DMS153 treated with DMSO at 0.1 percent for 48 hours (cell line): ENCODE results near the gene SMIM7.

Experiments used
- DNase-seq: peaks from one replicate; lab custom pipeline; 2025; ENCODE audit not compliant: unreplicated experiment; lab: John Stamatoyannopoulos, UW

SMIM7 gene

DNA sequence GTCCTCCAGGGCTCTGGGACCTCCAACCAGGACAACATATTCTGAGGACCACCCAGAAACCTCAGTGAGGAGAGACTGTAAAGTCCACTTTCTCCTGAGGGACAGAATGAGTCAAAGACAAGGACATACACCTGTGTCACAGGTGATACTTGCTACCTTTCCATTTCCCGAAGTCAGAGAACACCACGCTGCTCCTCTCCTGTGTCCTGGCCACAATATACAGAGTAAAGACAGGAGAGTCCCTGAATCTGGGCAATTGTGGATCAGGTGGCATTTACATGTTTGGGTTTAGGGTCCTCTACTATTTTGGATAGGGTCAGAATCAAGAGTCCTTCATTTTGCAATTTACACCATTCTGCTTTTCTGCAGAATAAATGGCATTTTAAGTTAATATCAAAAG lies 36.9 kb downstream of the SMIM7 start:
- DNase-seq: no peak

GRCh38 chr19:16621165-16621800 lies 38.7 kb downstream of the SMIM7 start:
- no peak for DNase-seq

GRCh38 chr19:16620584-16620983 lies 39.4 kb downstream of the SMIM7 start:
- no peak for DNase-seq

- no peak for DNase-seq
Observed at GRCh38 chr19:16620018-16620417, 39.9 kb downstream of the SMIM7 start.

DNA sequence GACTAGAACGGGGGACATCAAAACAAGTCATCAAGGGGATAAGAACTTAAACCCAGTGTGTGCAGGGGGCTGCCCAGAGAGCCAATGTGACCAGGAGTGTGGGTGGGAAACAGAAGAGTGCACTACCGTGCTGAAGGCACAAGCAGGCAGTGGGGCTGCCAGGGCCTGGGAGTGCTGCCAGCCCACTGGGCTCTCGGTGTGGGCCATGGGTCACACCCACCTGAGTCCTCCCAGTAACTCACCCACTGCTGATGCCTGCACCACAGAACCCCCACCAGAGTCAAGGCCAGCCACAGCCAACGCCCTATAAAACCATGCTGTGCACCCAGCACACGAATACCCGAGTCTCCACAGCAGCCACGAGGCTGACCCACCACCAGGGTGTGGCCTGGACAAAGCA lies 40.5 kb downstream of the SMIM7 start:
- no peak for DNase-seq

DNA sequence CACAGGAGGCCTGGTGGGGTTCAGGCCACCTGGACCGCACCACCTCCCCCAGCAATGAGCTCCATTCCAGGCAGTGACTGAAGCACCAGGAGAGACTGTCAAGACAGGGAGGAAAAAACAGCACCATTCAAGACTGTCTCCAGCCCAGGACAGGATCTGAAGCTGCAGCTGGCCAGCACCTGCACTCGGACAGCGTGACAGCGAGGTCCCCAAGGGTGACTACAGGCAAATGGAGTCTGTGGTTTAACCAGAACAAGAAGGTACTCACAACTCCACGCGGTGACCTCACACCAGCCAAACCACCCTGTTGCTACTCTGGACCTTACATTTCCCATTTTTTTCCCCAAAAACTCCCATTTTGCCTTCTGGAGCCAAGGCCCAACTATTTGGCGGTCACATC lies 41.7 kb downstream of the SMIM7 start:
- no peak for DNase-seq

GRCh38 chr19:16615808-16616207 lies 44.1 kb downstream of the SMIM7 start:
- DNase-seq: no peak

GRCh38 chr19:16614941-16615340 lies 45.0 kb downstream of the SMIM7 start:
- DNase-seq: no peak

- DNase-seq: no peak
Observed at GRCh38 chr19:16613841-16614240, 46.1 kb downstream of the SMIM7 start.

DNA sequence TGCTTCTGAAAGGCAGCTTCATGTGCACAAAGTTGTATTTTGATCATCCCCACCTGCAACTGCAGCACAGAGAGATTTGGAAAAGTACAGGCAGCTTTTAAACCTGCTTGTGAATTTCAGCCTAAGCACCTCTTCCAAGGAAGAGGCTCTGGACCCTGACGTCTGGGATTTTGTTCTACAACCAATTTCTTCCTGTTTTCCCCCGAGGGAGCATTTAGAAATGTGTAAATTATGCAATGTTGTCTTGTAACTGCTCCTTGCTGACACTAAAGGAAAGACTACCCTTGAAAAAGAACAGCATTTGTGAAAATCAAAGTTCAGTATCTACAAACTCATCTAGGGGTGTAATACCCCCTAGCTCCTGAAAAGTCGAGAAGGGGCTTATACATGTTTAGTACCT lies 47.3 kb downstream of the SMIM7 start:
- no peak for DNase-seq

DNA sequence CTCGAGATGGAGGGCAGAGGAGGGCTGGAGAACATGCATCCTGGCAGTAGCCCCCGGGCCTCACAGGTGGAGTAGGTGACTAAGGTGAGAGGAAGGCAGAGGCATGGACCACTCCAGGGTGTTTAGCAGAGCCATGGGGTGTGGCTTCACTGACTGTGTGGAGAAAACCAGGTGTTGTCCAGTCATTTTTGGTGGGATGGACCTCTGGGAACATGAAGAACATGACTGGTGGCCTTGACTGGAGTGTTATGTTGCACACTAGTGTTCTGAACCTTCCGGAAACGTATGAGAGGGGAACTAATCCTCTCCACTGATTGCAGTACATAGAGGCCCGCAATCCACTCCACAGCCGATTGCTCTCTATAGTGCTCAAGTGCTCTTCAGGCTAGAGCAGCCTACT lies 48.8 kb downstream of the SMIM7 start:
- DNase-seq: no peak

DNA sequence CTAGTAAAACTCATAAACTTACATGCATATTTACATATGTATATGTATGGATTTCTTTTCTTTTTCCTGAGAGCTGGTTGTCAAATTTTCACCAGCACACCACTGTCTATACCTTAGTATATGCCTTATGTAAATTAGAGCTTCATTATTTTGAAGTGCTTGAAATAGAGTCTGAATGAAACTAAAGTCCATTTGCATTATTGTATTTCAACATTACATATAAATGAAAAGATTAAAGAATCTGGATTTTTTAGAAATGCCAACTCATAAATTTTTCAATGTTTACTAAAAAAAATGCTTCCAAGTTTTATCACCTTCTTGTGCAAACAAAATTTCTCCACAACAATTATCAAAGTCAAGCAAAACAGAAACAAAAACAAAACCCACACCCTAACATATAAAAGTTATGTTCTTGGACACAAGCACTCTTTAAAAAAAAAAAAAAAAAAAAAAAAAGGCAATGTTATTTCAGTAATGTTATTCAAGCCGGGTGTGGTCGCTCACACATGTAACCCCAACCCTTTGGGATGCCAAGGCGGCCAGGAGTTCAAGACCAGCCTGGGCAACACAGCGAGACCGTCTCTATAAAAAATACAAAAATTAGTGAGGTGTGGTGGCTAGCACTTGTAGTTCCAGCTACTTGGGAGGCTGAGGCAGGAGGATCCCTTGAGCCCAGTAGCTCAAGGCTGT lies 50.3 kb downstream of the SMIM7 start:
- no peak for DNase-seq

- DNase-seq: no peak
Observed at GRCh38 chr19:16608290-16608739, 51.6 kb downstream of the SMIM7 start.

DNA sequence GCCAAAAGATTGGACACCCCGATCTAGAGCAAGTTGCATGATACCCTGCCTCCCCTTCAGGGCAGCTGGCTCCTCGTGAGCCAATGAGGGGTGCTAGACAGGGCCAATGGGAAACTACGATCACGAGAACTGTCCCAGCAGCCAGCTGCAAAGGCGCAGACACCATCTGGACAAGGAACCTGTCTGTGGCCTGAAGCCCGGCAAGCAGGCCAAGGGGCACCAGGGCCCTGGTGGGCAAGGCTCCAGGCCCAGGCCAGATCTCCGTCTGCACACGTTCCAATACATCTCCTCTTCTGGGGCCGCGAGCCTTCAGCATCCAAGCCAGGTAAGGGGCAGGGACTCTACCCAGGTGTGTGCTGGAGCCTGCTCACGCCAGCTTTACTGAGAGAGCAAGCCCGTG lies 52.1 kb downstream of the SMIM7 start:
- no peak for DNase-seq

DNA sequence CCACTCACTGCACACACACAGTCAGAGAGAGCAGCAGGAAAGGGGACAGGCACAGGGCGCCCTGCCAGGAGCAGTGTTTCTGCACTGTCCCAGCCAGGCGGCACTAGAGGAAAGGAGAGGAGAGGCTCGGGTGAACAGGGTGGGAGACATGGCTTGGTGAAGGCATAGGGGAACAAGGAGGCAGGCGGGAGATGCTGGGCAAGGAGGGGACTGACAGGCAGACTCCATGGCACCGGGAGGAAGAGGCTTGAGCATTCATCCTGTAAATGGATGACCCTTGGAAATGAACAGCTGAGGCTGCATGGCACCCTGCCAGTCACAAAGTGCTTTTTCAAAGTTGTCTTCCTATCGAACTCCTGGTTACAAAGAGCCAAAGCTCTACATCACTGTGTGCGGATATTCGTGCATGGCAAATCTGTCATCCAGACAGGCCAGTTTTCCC lies 54.4 kb downstream of the SMIM7 start:
- DNase-seq: no peak

- no peak for DNase-seq
Observed at GRCh38 chr19:16605115-16605514, 54.8 kb downstream of the SMIM7 start.

DNA sequence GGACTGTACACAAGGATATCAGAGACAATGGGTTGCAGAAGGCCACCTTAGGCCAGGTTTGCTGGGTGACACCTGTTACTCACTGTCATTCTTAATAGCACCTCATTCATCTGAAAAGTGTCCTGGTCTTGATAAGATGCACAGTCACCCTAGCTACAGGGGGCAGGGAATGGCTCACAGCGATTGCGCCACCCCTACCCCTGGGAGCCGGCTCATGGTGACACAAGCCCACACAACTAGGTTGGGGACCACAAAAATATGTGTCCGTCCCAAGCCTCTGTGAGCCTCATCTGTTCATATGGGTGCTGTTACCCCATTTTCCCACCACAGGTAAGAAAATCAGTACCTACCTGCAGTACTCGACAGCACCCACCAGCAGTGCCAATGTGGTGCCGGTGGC lies 55.3 kb downstream of the SMIM7 start:
- no peak for DNase-seq

DNA sequence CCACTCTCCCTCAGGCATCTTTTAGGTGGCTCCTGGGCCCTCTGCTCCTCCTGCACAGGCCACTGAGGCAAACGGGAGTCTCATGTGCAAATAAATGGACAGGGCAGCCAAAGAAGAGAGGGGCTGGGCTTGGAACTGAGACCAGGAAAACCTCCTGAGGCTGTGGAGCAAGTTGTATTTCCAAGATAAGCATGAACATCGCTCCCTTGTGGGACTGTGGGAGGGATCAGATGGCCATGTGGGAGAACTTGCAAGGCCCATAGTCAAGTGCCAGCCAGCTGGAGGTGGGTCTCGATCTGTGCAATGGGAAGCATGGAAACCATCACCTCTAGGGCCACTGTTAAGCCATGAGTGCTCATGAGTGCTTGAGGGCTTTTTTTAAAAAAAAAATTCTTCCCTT lies 56.9 kb downstream of the SMIM7 start:
- no peak for DNase-seq

- DNase-seq: no peak
Observed at GRCh38 chr19:16601378-16602052, 58.4 kb downstream of the SMIM7 start.

- DNase-seq: no peak
Observed at GRCh38 chr19:16600824-16601223, 59.1 kb downstream of the SMIM7 start.

DNA sequence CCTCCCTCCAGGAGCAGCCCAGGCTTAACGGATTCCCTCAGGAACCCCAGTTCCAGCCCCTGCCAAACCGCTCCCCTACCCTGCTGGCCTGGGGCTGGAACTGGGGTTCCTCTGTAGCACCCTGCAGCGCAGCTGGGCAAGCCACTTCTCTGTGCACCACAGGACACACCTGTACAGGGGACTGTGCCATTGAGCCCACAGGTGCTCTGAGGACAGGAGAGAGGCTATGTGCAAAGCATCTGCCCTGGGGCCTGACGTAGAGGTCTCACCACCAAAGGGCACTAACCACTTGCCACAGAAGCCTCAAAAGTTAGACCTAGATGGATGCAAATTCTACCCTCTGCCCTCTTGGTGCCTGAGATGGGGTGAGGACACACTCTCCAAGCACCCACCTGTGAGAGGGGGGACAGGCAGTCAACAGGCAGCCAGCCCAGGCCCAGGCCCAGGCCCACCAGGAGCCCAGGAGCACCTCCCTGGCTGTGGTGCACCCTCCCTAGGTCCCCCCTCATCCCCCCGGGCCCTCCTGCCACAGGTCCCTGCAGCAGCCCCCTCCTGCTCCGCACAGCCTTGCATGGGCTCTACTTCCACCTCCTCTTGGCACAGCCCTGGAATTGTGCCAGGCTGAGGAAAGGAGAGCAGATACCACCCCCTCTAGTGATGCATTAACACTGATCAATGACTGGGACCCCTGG lies 60.1 kb downstream of the SMIM7 start:
- DNase-seq: no peak

DNA sequence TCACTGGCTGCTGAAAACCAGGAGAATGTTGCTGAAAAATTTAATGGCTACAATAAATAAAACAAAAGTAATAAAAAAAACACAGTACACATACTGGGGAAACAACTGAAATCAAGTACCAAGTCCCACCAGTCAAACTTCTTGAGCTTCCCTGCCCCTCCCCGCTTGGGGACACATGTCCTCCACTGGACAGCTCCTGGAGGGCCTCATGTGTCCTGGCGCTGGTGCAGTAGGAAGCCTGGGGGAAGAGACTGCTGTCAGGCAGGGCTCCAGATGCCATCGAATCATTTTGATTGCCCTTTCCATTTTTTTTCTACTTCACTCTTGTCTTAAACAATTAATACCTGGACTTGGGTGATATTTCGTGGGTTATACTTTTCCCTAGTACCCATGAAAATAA lies 61.1 kb downstream of the SMIM7 start:
- no peak for DNase-seq
